ENCODE results near the gene ANKRD9. TPM values are rescaled to one million over a fixed set of nuclear protein-coding genes. Genes with fewer than 3 reads are reported as not detected.

Gene ANKRD9
- total and polyA plus RNA-seq, 7 donors, result 9.6 to 36.0 (median 16.4) TPM

- TF ChIP-seq POLR2AphosphoS5 (IDR thresholded peaks at IDR 0.05) (no peak), POLR2A (IDR thresholded peaks at IDR 0.05) (no peak), CTCF (IDR thresholded peaks at IDR 0.05) (no peak)
- no peaks in the 10 kb centered on the region for H3K27me3 ChIP-seq
- intact Hi-C loops (cut with DNase I), result no loop called here
- no peaks in the 10 kb centered on the region for H3K4me1 ChIP-seq
- H3K4me3 ChIP-seq, result no peak overlapping the region
- WGBS, 2 donors, result 86 to 94% methylated on average over 4 of the region's 4 CpGs
- peaks cover 0 to 57% (median 22%) of the 10 kb centered on the region in 4 donors for H3K36me3 ChIP-seq
- no peaks in the 10 kb centered on the region for H3K9me3 ChIP-seq
- DNase-seq, result no peak
- peak overlapping the region in 1 of 4 donors; percentile 51 for H3K27ac ChIP-seq
Measured at GRCh38 chr14:102462391-102462790, 47.2 kb downstream of the ANKRD9 start.

- H3K4me3 ChIP-seq, result no peak overlapping the region
- TF ChIP-seq CTCF (IDR thresholded peaks at IDR 0.05) (no peak), POLR2A (IDR thresholded peaks at IDR 0.05) (no peak), EP300 (IDR thresholded peaks at IDR 0.05) (peak in 1 of 4 donors; percentile 75), POLR2AphosphoS5 (IDR thresholded peaks at IDR 0.05) (peak in 1 of 4 donors; percentile 26)
- intact Hi-C loops (cut with DNase I), result no loop called here
- peak overlapping the region in 1 of 4 donors; percentile 51 for H3K27ac ChIP-seq
- H3K4me1 ChIP-seq, result no peaks in the 10 kb centered on the region
- no peaks in the 10 kb centered on the region for H3K9me3 ChIP-seq
- H3K36me3 ChIP-seq, result peaks cover 0 to 59% (median 22%) of the 10 kb centered on the region in 4 donors
- H3K27me3 ChIP-seq, result no peaks in the 10 kb centered on the region
- WGBS, 2 donors, result 76 to 90% methylated on average over 14 of the region's 14 CpGs
- no peak for DNase-seq
Measured at GRCh38 chr14:102461490-102462338, 47.9 kb downstream of the ANKRD9 start.

GRCh38 chr14:102457509-102457908, 52.1 kb downstream of the ANKRD9 start:
- Histone ChIP-seq H3K36me3 (peaks cover 0 to 71% (median 26%) of the 10 kb centered on the region in 4 donors), H3K9me3 (no peaks in the 10 kb centered on the region), H3K4me1 (no peaks in the 10 kb centered on the region), H3K27me3 (no peaks in the 10 kb centered on the region), H3K27ac (no peak overlapping the region), H3K4me3 (no peak overlapping the region)
- TF ChIP-seq POLR2A (IDR thresholded peaks at IDR 0.05) (no peak), CTCF (IDR thresholded peaks at IDR 0.05) (no peak), EP300 (IDR thresholded peaks at IDR 0.05) (no peak), POLR2AphosphoS5 (IDR thresholded peaks at IDR 0.05) (no peak)
- WGBS, 2 donors, result 72% methylated on average over 2 of the region's 2 CpGs
- DNase-seq, result no peak
- intact Hi-C loops (cut with DNase I), result no loop called here

GRCh38 chr14:102454711-102455110, 54.9 kb downstream of the ANKRD9 start:
- TF ChIP-seq POLR2A (IDR thresholded peaks at IDR 0.05), result no peak
- TF ChIP-seq CTCF (IDR thresholded peaks at IDR 0.05), result no peak
- Histone ChIP-seq H3K4me1 (no peaks in the 10 kb centered on the region), H3K27me3 (no peaks in the 10 kb centered on the region), H3K4me3 (no peak overlapping the region), H3K9me3 (no peaks in the 10 kb centered on the region), H3K27ac (no peak overlapping the region), H3K36me3 (peaks cover 8 to 92% (median 52%) of the 10 kb centered on the region in 4 donors)
- no peak for DNase-seq
- 87% methylated on average over 5 of the region's 5 CpGs for WGBS, 2 donors
- intact Hi-C loops (cut with DNase I), result no loop called here

Data from sigmoid colon (tissue), 7 donors.